ENCODE results near the gene FEV.

FEV gene

GRCh38 chr2:219017201-219017931 lies 32.4 kb upstream of the FEV start:
- no peak for TF ChIP-seq CTCF (conservative IDR thresholded peaks at IDR 0.05; ENCODE audit: low read depth, low read length)
- no peak overlapping the region for H3K4me3 ChIP-seq (ENCODE audit: low read depth, low read length)
- DNase-seq (ENCODE audit: low read depth): no peak

DNA sequence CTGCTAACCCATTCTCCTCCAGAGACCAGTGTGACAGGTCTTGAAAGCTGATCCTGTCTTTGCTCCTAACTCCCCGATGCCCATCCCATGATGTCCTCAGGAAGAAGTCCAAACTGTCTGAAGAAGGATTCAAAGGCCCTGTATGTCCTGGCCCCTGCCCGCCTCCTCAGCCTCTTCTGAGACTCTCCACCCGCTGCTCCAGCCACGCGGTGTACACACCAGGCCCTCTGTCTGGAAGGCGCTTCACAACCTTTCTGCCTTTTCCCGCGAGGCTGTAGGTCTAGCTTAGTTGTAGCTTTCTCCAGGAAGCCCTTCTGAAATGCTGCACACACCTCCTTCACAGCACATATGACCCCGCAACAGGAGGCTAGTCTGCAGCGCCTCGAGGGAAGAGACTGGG lies 31.7 kb upstream of the FEV start:
- H3K4me3 ChIP-seq (ENCODE audit: low read depth, low read length): no peak overlapping the region
- no peak for TF ChIP-seq CTCF (conservative IDR thresholded peaks at IDR 0.05; ENCODE audit: low read depth, low read length)
- DNase-seq (ENCODE audit: low read depth): no peak

DNA sequence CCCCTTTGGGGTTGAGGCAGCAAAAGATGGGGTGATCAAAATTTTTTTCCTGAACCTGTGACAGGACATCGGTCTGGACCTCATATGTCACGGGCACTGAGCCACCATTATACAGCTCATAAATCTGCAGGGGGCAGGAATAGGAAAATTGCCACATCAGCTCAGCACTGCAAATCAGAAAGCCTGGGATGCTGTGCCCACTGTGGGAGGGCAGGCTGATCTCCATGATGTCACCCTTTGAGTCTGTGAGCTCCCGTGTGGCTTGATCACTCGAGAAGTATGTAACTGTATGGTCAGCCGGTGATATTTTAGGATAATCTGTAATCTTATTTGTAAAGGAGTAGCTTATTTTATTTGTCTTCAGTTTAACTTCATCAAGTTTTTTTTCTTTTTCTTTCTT lies 25.9 kb upstream of the FEV start:
- H3K4me3 ChIP-seq (ENCODE audit: low read depth, low read length): no peak overlapping the region
- DNase-seq (ENCODE audit: low read depth): no peak
- no peak for TF ChIP-seq CTCF (conservative IDR thresholded peaks at IDR 0.05; ENCODE audit: low read depth, low read length)

- H3K4me3 ChIP-seq (ENCODE audit: low read depth, low read length): no peak overlapping the region
- TF ChIP-seq CTCF (conservative IDR thresholded peaks at IDR 0.05; ENCODE audit: low read depth, low read length): peak; percentile 53
- DNase-seq (ENCODE audit: low read depth): peak; percentile 20
Observed at GRCh38 chr2:219010162-219010756, 25.3 kb upstream of the FEV start.

GRCh38 chr2:219009294-219009693 lies 24.3 kb upstream of the FEV start:
- TF ChIP-seq CTCF (conservative IDR thresholded peaks at IDR 0.05; ENCODE audit: low read depth, low read length): no peak
- H3K4me3 ChIP-seq (ENCODE audit: low read depth, low read length): no peak overlapping the region

DNA sequence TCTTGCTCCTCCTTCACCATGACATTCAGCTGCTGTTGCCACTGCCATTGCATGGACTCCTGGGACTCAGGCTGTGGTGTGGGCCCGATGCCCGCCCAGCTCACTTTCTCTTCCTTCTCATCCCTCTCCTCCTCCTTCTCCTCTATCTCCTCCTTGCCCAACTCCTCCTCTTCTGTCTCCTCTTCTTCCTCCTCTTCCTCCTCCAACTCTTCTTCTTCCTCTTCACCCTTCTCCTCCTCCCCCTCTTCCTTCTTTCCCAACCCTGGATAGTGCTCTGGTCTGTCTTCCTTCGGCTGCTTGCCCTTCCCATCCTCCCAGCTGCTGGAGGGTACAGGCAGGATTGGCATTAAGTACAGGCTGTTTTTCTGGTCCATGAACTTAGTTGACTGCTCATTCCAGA lies 19.0 kb upstream of the FEV start:
- H3K4me3 ChIP-seq (ENCODE audit: low read depth, low read length): no peak overlapping the region
- no peak for DNase-seq (ENCODE audit: low read depth)
- TF ChIP-seq CTCF (conservative IDR thresholded peaks at IDR 0.05; ENCODE audit: low read depth, low read length): no peak

More at GRCh38 chr2:219009294-219009693, 24.3 kb upstream of the FEV start:
- DNase-seq (ENCODE audit: low read depth): no peak

DNA sequence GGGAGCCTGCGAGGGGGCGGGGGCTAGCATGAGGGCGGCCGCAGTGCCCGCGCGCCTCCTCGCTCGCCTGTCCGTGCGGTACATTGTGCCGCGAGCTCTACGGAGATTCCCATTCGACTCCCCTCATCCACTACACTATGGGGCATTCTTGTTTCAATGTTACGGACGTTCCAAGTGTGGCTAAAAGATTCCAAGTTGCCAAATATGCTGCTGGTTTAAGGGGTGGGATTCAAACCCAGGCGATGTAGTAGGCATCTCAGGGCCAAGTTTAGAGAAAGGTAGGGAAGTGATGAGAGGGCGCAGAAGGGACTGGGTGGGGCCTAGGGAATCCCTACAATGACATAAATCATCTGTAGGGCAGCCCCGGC lies 18.3 kb upstream of the FEV start:
- H3K4me3 ChIP-seq (ENCODE audit: low read depth, low read length): no peak overlapping the region
- DNase-seq (ENCODE audit: low read depth): no peak
- TF ChIP-seq CTCF (conservative IDR thresholded peaks at IDR 0.05; ENCODE audit: low read depth, low read length): no peak
